MCF 10A (cell line): ENCODE data around the gene SERPINA10. TPM values are rescaled to one million over a fixed set of nuclear protein-coding genes. Genes with fewer than 3 reads are reported as not detected.
A peak's percentile ranks its signal among the peaks of the same experiment; 100 is the strongest.

Source experiments
- BruUV-seq: library from RNA; stranded (reverse); fragments of 400-500 nt; replicated peaks from 2 replicates; lab custom pipeline; 2021; lab: Mats Ljungman, UMichigan
- CTCF ChIA-PET: fragments of 300-600 bp; sonication (Branson Sonifier 250); formaldehyde crosslinking; extraction: SDS; loops from one replicate; lab custom pipeline; 2021; ENCODE audit warnings: antibody characterized with exemption, inconsistent platforms; lab: Yijun Ruan, JAX
- POLR2A ChIA-PET: fragments of 300-600, 350-650 bp; sonication (Branson Sonifier 250); formaldehyde crosslinking; extraction: SDS; loops from one replicate; lab custom pipeline; 2020; ENCODE audit warnings: antibody characterized with exemption, inconsistent platforms; lab: Yijun Ruan, JAX
- DNase-seq: peaks from one replicate; pipeline ENCODE4 v3.0.0-alpha.2; 2018; ENCODE audit not compliant: unreplicated experiment
- H3K27ac Mint-ChIP-seq: one replicate; pipeline ENCODE4 v1.8.0; 2022; ENCODE audit warnings: mild to moderate bottlenecking, low read depth, mixed read lengths; ENCODE audit not compliant: unreplicated experiment
- H3K27me3 Mint-ChIP-seq: one replicate; pipeline ENCODE4 v1.8.0; 2022; ENCODE audit warnings: mixed read lengths; ENCODE audit not compliant: insufficient read depth, unreplicated experiment
- H3K36me3 Mint-ChIP-seq: one replicate; pipeline ENCODE4 v1.8.0; 2022; ENCODE audit warnings: mild to moderate bottlenecking, moderate library complexity, mixed read lengths; ENCODE audit not compliant: insufficient read depth, unreplicated experiment
- H3K4me1 Mint-ChIP-seq: one replicate; pipeline ENCODE4 v1.8.0; 2022; ENCODE audit warnings: mixed read lengths; ENCODE audit not compliant: insufficient read depth, unreplicated experiment
- H3K4me3 Mint-ChIP-seq: one replicate; pipeline ENCODE4 v1.8.0; 2022; ENCODE audit warnings: mild to moderate bottlenecking, moderate library complexity, mixed read lengths; ENCODE audit not compliant: unreplicated experiment
- H3K9me3 Mint-ChIP-seq: one replicate; pipeline ENCODE4 v1.8.0; 2022; ENCODE audit warnings: mixed read lengths; ENCODE audit not compliant: unreplicated experiment
- CTCF ChIP-seq: fragments of 200-600 bp; IDR thresholded peaks from one replicate; pipeline ENCODE4 v1.8.0; 2022; ENCODE audit warnings: antibody characterized with exemption, mild to moderate bottlenecking; ENCODE audit not compliant: unreplicated experiment
- intact Hi-C: fragments of 100-400 bp; cut with micrococcal nuclease; formaldehyde crosslinking; loops from 2 replicates; pipeline ENCODE4 v1.14.1; 2022
- total RNA-seq: library from RNA; stranded (reverse); gene quantifications from 2 replicates; pipeline ENCODE4 v1.2.3, GENCODE V29; 2022

Gene SERPINA10
- total RNA-seq, 1 experiment from 2014 or later = not detected

GRCh38 chr14:94340533-94340932, 47.5 kb upstream of the SERPINA10 start:
- no TSS peak for BruUV-seq
- H3K27ac Mint-ChIP-seq = peak overlapping the region; percentile 40
- intact Hi-C loops = no loop called here

GRCh38 chr14:94338023-94338422, 45.0 kb upstream of the SERPINA10 start:
- Mint-ChIP-seq H3K36me3 (peaks cover 6% of the 10 kb centered on the region), H3K9me3 (peaks cover 7% of the 10 kb centered on the region), H3K4me1 (peaks cover 36% of the 10 kb centered on the region), H3K27ac (peak overlapping the region; percentile 63), H3K4me3 (no peak overlapping the region), H3K27me3 (no peaks in the 10 kb centered on the region)
- BruUV-seq = no TSS peak
- CTCF ChIA-PET = no interaction called here
- intact Hi-C loops = no loop called here
- TF ChIP-seq CTCF = no peak
- POLR2A ChIA-PET = no interaction called here
- DNase-seq = no peak

More at GRCh38 chr14:94340533-94340932, 47.5 kb upstream of the SERPINA10 start:
- TF ChIP-seq CTCF = no peak
- peaks cover 6% of the 10 kb centered on the region for H3K36me3 Mint-ChIP-seq
- ChIA-PET CTCF (no interaction called here), POLR2A (no interaction called here)
- H3K4me3 Mint-ChIP-seq = no peak overlapping the region
- peaks cover 36% of the 10 kb centered on the region for H3K4me1 Mint-ChIP-seq
- no peaks in the 10 kb centered on the region for H3K27me3 Mint-ChIP-seq
- H3K9me3 Mint-ChIP-seq = peaks cover 7% of the 10 kb centered on the region
- no peak for DNase-seq

- intact Hi-C loops = no loop called here
- H3K27ac Mint-ChIP-seq = peak overlapping the region; percentile 63
- H3K4me3 Mint-ChIP-seq = no peak overlapping the region
- ChIA-PET POLR2A (interaction anchor here (1.2 kb wide), 2 partner anchors 10 to 21 kb away, joined by 3 to 4 read pairs; no protein-coding TSS in a partner anchor), CTCF (no interaction called here)
- H3K27me3 Mint-ChIP-seq = no peaks in the 10 kb centered on the region
- no TSS peak for BruUV-seq
- no peak for TF ChIP-seq CTCF
- H3K36me3 Mint-ChIP-seq = peaks cover 6% of the 10 kb centered on the region
- H3K4me1 Mint-ChIP-seq = peaks cover 31% of the 10 kb centered on the region
- peak; percentile 39 for DNase-seq
- peaks cover 7% of the 10 kb centered on the region for H3K9me3 Mint-ChIP-seq
These were observed 44.2 kb upstream of the SERPINA10 start for GRCh38 chr14:94337274-94337673.

GRCh38 chr14:94334872-94335271, 41.8 kb upstream of the SERPINA10 start:
- ChIA-PET CTCF (interaction anchor here (1.1 kb wide), 1 partner anchor 10 kb away, joined by 4 read pairs; no protein-coding TSS in a partner anchor), POLR2A (interaction anchor here (0.7 to 4.0 kb wide), 5 partner anchors 10 to 1407 kb away, joined by 3 to 29 read pairs (median 10); no protein-coding TSS in a partner anchor)
- H3K4me3 Mint-ChIP-seq = no peak overlapping the region
- no peak for TF ChIP-seq CTCF
- DNase-seq = peak; percentile 77
- intact Hi-C loops = no loop called here
- H3K4me1 Mint-ChIP-seq = peaks cover 23% of the 10 kb centered on the region
- BruUV-seq = no TSS peak
- H3K36me3 Mint-ChIP-seq = no peaks in the 10 kb centered on the region
- H3K9me3 Mint-ChIP-seq = no peaks in the 10 kb centered on the region
- H3K27ac Mint-ChIP-seq = peak overlapping the region; percentile 90
- no peaks in the 10 kb centered on the region for H3K27me3 Mint-ChIP-seq
